Testis (tissue), 2 donors: Measurements from ENCODE around the gene CFAP20.

ENCODE experiments used
- POLR2A ChIP-seq: fragments of 450-650 bp; IDR thresholded peaks from one replicate; pipeline ENCODE4 v1.6.1; 2017; ENCODE audit warnings: antibody characterized with exemption, mild to moderate bottlenecking, moderate library complexity
- TF ChIP-seq, protein P1 (sequence below), 3 experiments: fragments of 450-650 bp in 2 of 3; fragments of 200-600 bp in 1 of 3; sonication (generic) in 1 of 3; IDR thresholded peaks; one replicate each; pipeline ENCODE4 v1.5.1; 2016 to 2019; ENCODE audit warnings: antibody characterized with exemption in 3 of 3, mild to moderate bottlenecking in 2 of 3, moderate library complexity in 1 of 3

DNA sequence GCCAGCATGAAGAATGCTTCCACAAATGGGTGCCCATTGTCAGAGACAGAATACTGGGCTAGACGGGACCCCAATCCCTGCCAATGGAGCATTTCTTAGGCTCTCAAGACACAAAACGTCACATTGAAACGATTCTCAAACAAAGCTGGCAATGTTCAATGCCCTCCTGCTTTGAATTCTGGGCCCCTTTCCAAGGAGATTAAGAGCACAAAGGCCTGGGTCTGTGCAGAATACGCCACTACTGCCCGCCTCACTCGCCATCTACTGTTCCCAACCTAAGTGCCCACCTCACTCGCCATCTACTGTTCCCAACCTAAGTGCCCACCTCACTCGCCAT is 9.7 kb downstream of the CFAP20 start:
- TF ChIP-seq, protein P1, sequence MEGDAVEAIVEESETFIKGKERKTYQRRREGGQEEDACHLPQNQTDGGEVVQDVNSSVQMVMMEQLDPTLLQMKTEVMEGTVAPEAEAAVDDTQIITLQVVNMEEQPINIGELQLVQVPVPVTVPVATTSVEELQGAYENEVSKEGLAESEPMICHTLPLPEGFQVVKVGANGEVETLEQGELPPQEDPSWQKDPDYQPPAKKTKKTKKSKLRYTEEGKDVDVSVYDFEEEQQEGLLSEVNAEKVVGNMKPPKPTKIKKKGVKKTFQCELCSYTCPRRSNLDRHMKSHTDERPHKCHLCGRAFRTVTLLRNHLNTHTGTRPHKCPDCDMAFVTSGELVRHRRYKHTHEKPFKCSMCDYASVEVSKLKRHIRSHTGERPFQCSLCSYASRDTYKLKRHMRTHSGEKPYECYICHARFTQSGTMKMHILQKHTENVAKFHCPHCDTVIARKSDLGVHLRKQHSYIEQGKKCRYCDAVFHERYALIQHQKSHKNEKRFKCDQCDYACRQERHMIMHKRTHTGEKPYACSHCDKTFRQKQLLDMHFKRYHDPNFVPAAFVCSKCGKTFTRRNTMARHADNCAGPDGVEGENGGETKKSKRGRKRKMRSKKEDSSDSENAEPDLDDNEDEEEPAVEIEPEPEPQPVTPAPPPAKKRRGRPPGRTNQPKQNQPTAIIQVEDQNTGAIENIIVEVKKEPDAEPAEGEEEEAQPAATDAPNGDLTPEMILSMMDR (IDR thresholded peaks at IDR 0.05): no peak
- no peak for TF ChIP-seq POLR2A
